Measurements from ENCODE around the gene FARP1. TPM values are rescaled to one million over a fixed set of nuclear protein-coding genes. Genes with fewer than 3 reads are reported as not detected.

The FARP1 gene
- total RNA-seq, 2 experiments from 2014 or later: 0.21 to 0.48 TPM

DNA sequence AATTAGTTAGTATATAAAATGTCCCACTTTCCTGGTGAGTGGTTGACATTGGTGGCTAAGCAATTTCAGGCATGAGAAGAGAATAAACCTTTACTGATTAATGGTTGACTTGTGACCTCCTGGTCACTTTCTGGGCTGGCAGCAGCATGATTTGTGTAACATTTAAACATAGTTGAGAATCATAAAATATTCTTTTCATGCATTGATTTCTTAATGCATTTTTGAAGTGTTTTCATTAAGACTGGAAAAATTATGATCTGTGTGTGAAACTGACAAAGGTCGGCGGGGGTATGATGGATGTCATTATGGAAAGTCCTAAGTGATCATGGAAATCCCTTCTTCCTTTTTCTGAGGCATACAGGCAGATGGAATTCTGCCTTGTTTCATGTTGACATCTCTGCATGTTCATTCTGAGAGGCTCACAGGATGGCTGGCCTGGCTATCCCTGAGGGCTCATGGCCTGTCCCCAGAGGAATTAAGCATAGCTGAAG lies 132.8 kb downstream of the FARP1 start:
- peaks cover 2% of the 10 kb centered on the region for H3K4me1 Mint-ChIP-seq
- DNase-seq: no peak
- H3K36me3 Mint-ChIP-seq: no peaks in the 10 kb centered on the region
- no peaks in the 10 kb centered on the region for H3K27me3 Mint-ChIP-seq
- H3K9me3 Mint-ChIP-seq: no peaks in the 10 kb centered on the region
- H3K27ac Mint-ChIP-seq: no peak overlapping the region
- no peak overlapping the region for H3K4me3 Mint-ChIP-seq

DNA sequence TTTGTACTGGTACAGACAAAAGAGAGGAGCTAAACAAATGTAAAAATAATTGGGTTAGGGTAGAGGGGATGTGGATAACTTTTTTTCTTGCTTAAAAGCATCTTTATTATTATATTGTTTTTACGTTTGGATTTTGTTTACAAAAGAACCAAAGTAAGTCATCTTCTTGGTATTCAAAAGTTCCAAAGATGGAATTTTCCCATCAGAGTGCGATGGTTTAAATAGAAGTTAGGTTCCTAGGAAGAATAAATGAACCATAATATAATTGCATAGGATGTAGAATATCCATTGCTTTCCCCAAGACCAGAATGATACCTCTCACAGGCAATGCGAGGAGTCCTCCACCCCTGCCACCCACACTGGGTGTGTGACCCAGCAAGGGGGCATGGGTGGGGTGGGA lies 133.6 kb downstream of the FARP1 start:
- H3K36me3 Mint-ChIP-seq: no peaks in the 10 kb centered on the region
- H3K4me1 Mint-ChIP-seq: peaks cover 2% of the 10 kb centered on the region
- H3K27me3 Mint-ChIP-seq: no peaks in the 10 kb centered on the region
- DNase-seq: no peak
- H3K9me3 Mint-ChIP-seq: no peaks in the 10 kb centered on the region
- H3K27ac Mint-ChIP-seq: no peak overlapping the region
- no peak overlapping the region for H3K4me3 Mint-ChIP-seq

DNA sequence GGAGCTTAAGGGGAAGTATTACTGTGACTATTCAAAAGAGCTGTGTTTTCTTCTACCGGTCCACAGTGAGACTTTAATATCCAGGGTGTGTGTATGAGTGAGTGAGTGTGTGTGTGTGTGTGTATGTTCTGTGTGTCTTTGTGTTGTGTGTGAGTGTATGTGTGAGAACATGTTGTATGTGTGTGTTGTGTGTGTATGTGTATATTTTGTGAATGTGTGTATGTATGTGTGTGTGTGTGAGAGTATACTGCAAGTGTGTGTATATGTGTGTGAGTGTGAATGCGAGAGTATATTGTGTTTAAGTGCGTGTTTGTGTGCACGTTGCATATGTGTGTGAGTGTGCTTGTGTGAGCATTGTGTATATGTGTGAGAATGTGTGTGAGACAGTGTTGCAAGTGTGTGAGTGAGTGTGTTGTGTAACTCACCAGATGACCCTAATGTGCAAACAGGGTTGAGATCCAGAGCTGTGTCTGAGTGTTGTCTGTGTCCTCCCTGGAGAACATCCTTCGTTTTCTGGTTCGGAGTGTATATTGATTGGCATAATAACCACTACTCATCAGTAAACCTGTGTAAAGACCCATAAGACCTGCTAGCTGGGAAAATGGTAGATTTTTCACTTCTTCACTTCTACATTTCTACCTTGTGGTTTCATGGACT lies 135.3 kb downstream of the FARP1 start:
- Mint-ChIP-seq H3K36me3 (no peaks in the 10 kb centered on the region), H3K4me3 (no peak overlapping the region), H3K27me3 (no peaks in the 10 kb centered on the region), H3K9me3 (no peaks in the 10 kb centered on the region), H3K4me1 (peaks cover 2% of the 10 kb centered on the region), H3K27ac (no peak overlapping the region)
- DNase-seq: no peak

- no peak for DNase-seq
- no peaks in the 10 kb centered on the region for H3K9me3 Mint-ChIP-seq
- H3K27me3 Mint-ChIP-seq: no peaks in the 10 kb centered on the region
- H3K36me3 Mint-ChIP-seq: no peaks in the 10 kb centered on the region
- peak overlapping the region; percentile 5 for H3K4me3 Mint-ChIP-seq
- no peak overlapping the region for H3K27ac Mint-ChIP-seq
- peaks cover 2% of the 10 kb centered on the region for H3K4me1 Mint-ChIP-seq
These were observed 136.7 kb downstream of the FARP1 start for GRCh38 chr13:98279473-98280175.

DNA sequence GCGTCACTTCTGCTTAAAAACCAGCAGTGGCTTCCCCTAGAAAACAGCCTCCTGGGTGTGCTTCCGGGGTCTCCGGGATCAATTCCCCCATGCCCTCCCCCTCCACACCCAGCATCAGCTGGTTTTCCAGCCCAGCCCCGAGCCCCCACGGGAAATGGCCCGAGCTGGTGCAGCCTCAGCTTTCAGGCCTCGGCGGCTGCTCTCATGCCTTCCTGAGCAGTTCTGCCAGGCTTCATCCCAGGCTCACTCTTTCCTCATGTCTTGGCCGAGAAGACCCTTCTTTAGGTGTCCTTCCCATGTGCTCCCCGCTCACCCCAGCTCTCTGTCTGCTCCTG lies 137.2 kb downstream of the FARP1 start:
- Mint-ChIP-seq H3K27ac (no peak overlapping the region), H3K27me3 (no peaks in the 10 kb centered on the region), H3K9me3 (no peaks in the 10 kb centered on the region), H3K4me1 (peaks cover 2% of the 10 kb centered on the region), H3K36me3 (no peaks in the 10 kb centered on the region), H3K4me3 (no peak overlapping the region)
- no peak for DNase-seq

- DNase-seq: no peak
- H3K27ac Mint-ChIP-seq: no peak overlapping the region
- H3K9me3 Mint-ChIP-seq: no peaks in the 10 kb centered on the region
- H3K4me3 Mint-ChIP-seq: no peak overlapping the region
- no peaks in the 10 kb centered on the region for H3K36me3 Mint-ChIP-seq
- no peaks in the 10 kb centered on the region for H3K27me3 Mint-ChIP-seq
- H3K4me1 Mint-ChIP-seq: peaks cover 2% of the 10 kb centered on the region
These were observed 141.8 kb downstream of the FARP1 start for GRCh38 chr13:98284679-98285078.

DNA sequence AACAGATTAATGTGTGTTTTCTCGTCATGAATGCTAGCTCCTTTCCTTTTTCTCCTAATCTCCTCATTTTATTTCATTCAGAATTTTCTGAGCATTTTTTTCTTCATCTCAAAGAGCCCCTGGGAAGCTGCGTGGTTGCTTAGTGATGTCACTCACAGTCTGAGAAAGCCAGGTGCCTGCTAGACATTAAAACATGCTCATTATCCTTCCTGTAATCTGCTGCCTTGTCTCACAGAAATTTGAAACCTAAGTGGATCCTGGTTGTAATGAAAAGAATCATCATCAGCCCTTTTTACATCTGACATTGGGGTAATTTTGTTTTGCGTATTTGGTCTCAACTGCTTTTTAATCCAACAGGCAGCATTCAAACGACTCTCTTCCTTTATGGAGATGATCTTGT lies 142.4 kb downstream of the FARP1 start:
- no peaks in the 10 kb centered on the region for H3K36me3 Mint-ChIP-seq
- no peaks in the 10 kb centered on the region for H3K9me3 Mint-ChIP-seq
- no peak overlapping the region for H3K4me3 Mint-ChIP-seq
- H3K4me1 Mint-ChIP-seq: no peaks in the 10 kb centered on the region
- no peak overlapping the region for H3K27ac Mint-ChIP-seq
- no peak for DNase-seq
- no peaks in the 10 kb centered on the region for H3K27me3 Mint-ChIP-seq

GRCh38 chr13:98285852-98286594 lies 143.1 kb downstream of the FARP1 start:
- Mint-ChIP-seq H3K4me1 (no peaks in the 10 kb centered on the region), H3K36me3 (no peaks in the 10 kb centered on the region), H3K9me3 (no peaks in the 10 kb centered on the region), H3K4me3 (no peak overlapping the region), H3K27ac (no peak overlapping the region), H3K27me3 (no peaks in the 10 kb centered on the region)
- no peak for DNase-seq

GRCh38 chr13:98286799-98287198 lies 143.9 kb downstream of the FARP1 start:
- H3K9me3 Mint-ChIP-seq: no peaks in the 10 kb centered on the region
- H3K36me3 Mint-ChIP-seq: no peaks in the 10 kb centered on the region
- H3K4me3 Mint-ChIP-seq: no peak overlapping the region

GRCh38 chr13:98288211-98288610 lies 145.3 kb downstream of the FARP1 start:
- Mint-ChIP-seq H3K27ac (no peak overlapping the region), H3K27me3 (no peaks in the 10 kb centered on the region)

More at GRCh38 chr13:98286799-98287198, 143.9 kb downstream of the FARP1 start:
- H3K4me1 Mint-ChIP-seq: no peaks in the 10 kb centered on the region
- no peak overlapping the region for H3K27ac Mint-ChIP-seq
- H3K27me3 Mint-ChIP-seq: no peaks in the 10 kb centered on the region
- no peak for DNase-seq

GRCh38 chr13:98289339-98289945 lies 146.5 kb downstream of the FARP1 start:
- H3K27me3 Mint-ChIP-seq: no peaks in the 10 kb centered on the region
- H3K36me3 Mint-ChIP-seq: no peaks in the 10 kb centered on the region
- no peak overlapping the region for H3K4me3 Mint-ChIP-seq
- no peak overlapping the region for H3K27ac Mint-ChIP-seq
- DNase-seq: no peak
- no peaks in the 10 kb centered on the region for H3K4me1 Mint-ChIP-seq
- no peaks in the 10 kb centered on the region for H3K9me3 Mint-ChIP-seq

More at GRCh38 chr13:98288211-98288610, 145.3 kb downstream of the FARP1 start:
- Mint-ChIP-seq H3K4me1 (no peaks in the 10 kb centered on the region), H3K9me3 (no peaks in the 10 kb centered on the region), H3K4me3 (no peak overlapping the region), H3K36me3 (no peaks in the 10 kb centered on the region)
- DNase-seq: no peak

DNA sequence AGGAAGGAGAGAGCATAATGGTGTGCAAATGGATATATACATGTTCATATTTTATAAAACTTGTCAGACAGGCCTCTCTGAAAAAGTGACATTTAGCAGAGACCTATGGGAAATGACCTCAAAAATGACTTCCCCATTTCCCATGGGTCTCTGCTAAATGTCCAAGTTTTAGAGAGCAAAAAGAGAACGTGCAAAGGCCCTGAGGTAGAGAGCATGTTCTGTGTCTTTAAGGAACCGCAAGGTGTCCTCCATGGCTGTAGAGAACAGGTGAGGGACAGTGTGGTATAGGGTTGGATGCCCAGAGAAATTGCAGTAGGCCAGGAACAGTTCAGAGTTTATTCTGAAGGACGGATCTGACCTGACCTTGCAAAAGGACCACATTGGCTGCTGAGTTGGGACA lies 147.4 kb downstream of the FARP1 start:
- H3K27me3 Mint-ChIP-seq: peaks cover 3% of the 10 kb centered on the region
- no peaks in the 10 kb centered on the region for H3K4me1 Mint-ChIP-seq
- H3K36me3 Mint-ChIP-seq: no peaks in the 10 kb centered on the region
- H3K27ac Mint-ChIP-seq: no peak overlapping the region
- no peaks in the 10 kb centered on the region for H3K9me3 Mint-ChIP-seq
- no peak for DNase-seq
- no peak overlapping the region for H3K4me3 Mint-ChIP-seq

- no peak overlapping the region for H3K27ac Mint-ChIP-seq
- no peak for DNase-seq
- H3K4me3 Mint-ChIP-seq: no peak overlapping the region
- H3K4me1 Mint-ChIP-seq: no peaks in the 10 kb centered on the region
- H3K27me3 Mint-ChIP-seq: peaks cover 3% of the 10 kb centered on the region
- no peaks in the 10 kb centered on the region for H3K9me3 Mint-ChIP-seq
- H3K36me3 Mint-ChIP-seq: no peaks in the 10 kb centered on the region
These were observed 148.8 kb downstream of the FARP1 start for GRCh38 chr13:98291658-98292057.

DNA sequence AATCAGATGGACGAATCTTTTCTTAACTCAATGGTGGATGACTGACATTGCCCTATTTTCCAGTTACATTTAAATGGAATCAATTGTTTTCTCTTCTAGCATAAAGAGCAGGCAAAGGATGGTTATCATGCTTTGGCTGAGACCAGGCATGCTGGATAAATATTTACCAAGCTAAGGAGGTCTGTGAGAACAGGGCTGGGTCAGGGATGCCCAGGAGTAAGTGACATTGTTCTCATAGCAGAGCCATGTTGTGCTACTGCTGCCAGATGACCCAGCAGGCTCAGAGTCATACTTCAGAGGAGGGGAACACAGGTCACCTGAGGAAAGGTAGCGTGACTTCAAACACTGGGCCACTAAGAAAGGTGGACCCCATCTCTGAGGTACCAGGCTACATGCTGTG lies 150.2 kb downstream of the FARP1 start:
- Mint-ChIP-seq H3K27me3 (peaks cover 3% of the 10 kb centered on the region), H3K27ac (no peak overlapping the region), H3K9me3 (no peaks in the 10 kb centered on the region), H3K36me3 (no peaks in the 10 kb centered on the region), H3K4me3 (no peak overlapping the region), H3K4me1 (no peaks in the 10 kb centered on the region)
- no peak for DNase-seq

DNA sequence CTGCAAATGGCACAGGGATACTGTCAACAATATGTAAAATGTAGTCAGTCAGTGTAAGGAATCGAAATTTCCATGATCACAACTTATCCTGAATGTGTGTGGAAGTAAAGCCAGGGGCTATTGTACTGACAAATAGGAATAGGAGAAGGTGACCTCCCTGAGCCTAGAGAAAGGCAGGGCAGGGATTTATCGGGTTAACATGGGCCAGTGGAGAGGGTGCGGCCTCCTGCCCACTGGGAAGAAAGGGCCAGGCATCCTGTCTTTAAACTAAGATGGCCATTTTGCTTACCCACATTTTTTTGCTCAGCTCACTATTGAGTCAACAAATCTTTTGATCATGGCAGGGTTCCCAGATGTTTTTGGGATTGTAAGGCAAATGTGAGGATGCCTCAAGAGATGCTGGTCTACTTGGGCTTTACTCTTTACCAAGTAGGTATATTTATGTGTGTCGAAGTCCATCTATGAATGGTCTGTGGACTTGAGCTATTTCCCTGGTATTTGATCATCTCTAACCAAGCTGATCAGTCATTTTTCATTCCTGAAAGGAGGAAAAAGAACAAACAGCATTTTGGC lies 150.8 kb downstream of the FARP1 start:
- H3K4me3 Mint-ChIP-seq: no peak overlapping the region
- H3K36me3 Mint-ChIP-seq: no peaks in the 10 kb centered on the region
- H3K27me3 Mint-ChIP-seq: peaks cover 3% of the 10 kb centered on the region
- H3K4me1 Mint-ChIP-seq: no peaks in the 10 kb centered on the region
- H3K27ac Mint-ChIP-seq: no peak overlapping the region
- H3K9me3 Mint-ChIP-seq: no peaks in the 10 kb centered on the region
- DNase-seq: no peak

Measured in activated naive CD8-positive, alpha-beta T cell treated with anti-CD3 and anti-CD28 coated beads for 36 hours (primary cell).